Measurements from ENCODE around the gene CNTRL.

The CNTRL gene

DNA sequence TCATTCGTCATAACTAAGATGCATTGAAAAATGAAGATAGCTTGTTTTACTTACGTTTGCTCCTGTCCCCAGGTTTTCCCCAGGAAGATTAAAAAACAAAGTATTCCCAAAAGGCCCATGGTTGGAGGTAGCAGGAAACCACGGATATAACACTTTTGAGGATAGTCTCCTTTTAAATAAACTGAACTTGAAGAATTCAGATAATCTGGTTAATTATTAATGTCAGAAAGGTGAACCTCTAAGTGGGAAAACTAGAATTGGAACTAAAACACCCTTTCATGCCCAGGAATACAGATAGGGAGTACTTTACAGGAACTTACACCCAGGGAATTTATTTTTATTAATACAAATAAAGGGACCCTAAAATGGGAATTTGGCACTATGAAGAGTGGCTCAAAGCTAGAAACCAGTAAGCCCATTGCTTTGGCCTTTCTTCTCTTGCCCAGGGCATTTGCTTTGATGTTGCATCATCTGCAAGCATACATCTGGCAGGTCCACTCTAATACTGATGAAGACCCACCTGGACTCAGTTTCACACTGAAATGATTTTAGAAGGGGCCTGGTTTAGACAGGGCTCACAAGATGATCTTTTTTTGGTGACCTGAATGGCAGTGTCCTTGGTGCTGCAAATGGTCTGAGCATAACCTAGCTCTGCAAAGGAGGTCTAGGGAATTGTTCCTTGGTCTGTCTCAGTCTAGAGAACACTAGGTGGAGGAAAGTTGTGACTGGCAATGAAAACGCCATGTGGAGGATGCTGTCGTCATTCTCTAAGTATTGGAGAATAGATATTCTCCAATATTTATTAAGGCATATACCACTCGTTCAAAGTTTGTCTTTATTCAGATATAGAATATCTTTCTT is 24.4 kb upstream of the CNTRL start, which contains the start of gene C5:
Gene C5 (minus strand): TSS at position 148 of the 861 bp plus-strand sequence. CDS start 29 bp downstream, at position 119.
- Histone ChIP-seq H3K36me3 (ENCODE audit: control insufficient read depth, insufficient read depth, low read length, severe bottlenecking) (no peaks in the 10 kb centered on the region), H3K9me3 (ENCODE audit: control insufficient read depth, low read length) (no peaks in the 10 kb centered on the region), H3K4me1 (ENCODE audit: control insufficient read depth, insufficient read depth, low read length) (no peaks in the 10 kb centered on the region), H3K9ac (ENCODE audit: low read length) (no peak within 1 kb of the TSS), H3K4me3 (ENCODE audit: low read length) (no peak within 1 kb of the TSS), H3K27me3 (replicated peaks; ENCODE audit: control insufficient read depth, insufficient read depth, low read length) (no peaks in the 10 kb centered on the region)
- DNase-seq (ENCODE audit: low read depth): no peak

DNA sequence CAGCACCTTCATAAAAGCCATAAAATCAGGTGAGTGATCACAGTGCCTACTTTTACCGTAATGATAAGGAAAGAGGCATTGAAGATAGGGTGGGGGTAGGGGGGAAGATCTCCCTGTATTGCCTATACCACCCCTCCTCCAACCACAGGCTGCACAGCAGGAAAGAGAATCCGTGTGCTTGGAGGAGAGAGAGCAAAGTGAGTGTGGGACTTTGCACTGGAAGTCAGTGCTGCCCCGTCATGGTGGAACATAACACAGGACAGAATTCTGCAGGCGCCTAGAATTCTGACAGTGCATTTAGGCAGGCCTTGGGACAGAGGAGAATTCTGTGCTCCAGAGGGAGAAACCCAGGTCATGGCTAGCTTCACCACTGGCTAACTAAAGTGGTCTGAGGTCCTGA is 21.2 kb upstream of the CNTRL start:
- Histone ChIP-seq H3K27me3 (replicated peaks; ENCODE audit: control insufficient read depth, insufficient read depth, low read length) (no peaks in the 10 kb centered on the region), H3K36me3 (ENCODE audit: control insufficient read depth, insufficient read depth, low read length, severe bottlenecking) (no peaks in the 10 kb centered on the region), H3K9ac (ENCODE audit: low read length) (no peak overlapping the region), H3K9me3 (ENCODE audit: control insufficient read depth, low read length) (peaks cover 8% of the 10 kb centered on the region), H3K4me1 (ENCODE audit: control insufficient read depth, insufficient read depth, low read length) (no peaks in the 10 kb centered on the region), H3K4me3 (ENCODE audit: low read length) (no peak overlapping the region)
- no peak for DNase-seq (ENCODE audit: low read depth)

DNA sequence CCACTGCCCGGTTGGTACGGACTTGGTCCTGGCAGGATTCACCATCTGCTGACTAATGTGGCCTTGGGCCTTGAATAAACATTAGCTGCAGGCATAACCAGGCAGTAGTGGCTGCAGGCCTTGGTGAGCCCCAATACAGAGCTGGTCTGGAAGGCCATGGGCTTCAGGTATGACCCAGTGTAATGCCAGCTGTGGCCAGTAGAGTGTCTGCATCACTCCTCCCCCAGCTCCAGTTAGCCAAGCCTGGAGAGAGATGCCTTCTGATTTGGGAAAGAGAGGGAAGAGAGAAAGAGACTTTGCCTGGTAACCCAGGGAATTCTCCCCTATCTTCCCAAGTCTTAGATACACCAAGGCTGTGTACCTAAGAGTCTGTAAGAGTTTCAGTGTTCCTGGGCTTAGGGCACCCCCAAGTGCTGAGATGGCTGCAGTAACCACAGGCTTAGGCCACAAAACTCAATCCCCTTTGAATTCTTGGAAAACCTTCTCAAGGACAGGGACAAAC is 19.1 kb upstream of the CNTRL start:
- Histone ChIP-seq H3K4me3 (ENCODE audit: low read length) (no peak overlapping the region), H3K9me3 (ENCODE audit: control insufficient read depth, low read length) (peaks cover 8% of the 10 kb centered on the region), H3K27me3 (replicated peaks; ENCODE audit: control insufficient read depth, insufficient read depth, low read length) (no peaks in the 10 kb centered on the region), H3K4me1 (ENCODE audit: control insufficient read depth, insufficient read depth, low read length) (no peaks in the 10 kb centered on the region), H3K9ac (ENCODE audit: low read length) (no peak overlapping the region), H3K36me3 (ENCODE audit: control insufficient read depth, insufficient read depth, low read length, severe bottlenecking) (no peaks in the 10 kb centered on the region)
- no peak for DNase-seq (ENCODE audit: low read depth)

DNA sequence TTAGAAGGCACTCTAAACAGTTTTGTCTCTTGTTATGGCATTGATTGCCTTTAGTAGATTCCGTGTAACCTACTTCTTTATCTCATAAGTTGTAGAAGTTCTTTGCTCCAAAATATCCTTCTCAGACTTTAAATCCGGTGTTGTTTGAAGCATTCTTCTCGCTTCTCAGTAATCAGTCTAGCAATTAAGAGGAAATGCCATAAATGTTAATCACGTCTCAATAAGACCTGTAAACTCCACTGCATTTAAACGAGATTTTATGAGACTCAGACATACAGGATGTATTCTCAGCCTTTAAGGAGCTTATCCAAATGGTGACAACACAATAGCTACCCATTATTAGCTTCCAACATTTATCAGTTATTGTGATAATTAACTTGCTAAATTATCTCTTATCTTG is 16.9 kb upstream of the CNTRL start:
- H3K36me3 ChIP-seq (ENCODE audit: control insufficient read depth, insufficient read depth, low read length, severe bottlenecking): no peaks in the 10 kb centered on the region
- peaks cover 8% of the 10 kb centered on the region for H3K9me3 ChIP-seq (ENCODE audit: control insufficient read depth, low read length)
- no peak overlapping the region for H3K9ac ChIP-seq (ENCODE audit: low read length)
- DNase-seq (ENCODE audit: low read depth): no peak
- H3K27me3 ChIP-seq (replicated peaks; ENCODE audit: control insufficient read depth, insufficient read depth, low read length): no peaks in the 10 kb centered on the region
- H3K4me1 ChIP-seq (ENCODE audit: control insufficient read depth, insufficient read depth, low read length): peaks cover 3% of the 10 kb centered on the region
- H3K4me3 ChIP-seq (ENCODE audit: low read length): no peak overlapping the region

DNA sequence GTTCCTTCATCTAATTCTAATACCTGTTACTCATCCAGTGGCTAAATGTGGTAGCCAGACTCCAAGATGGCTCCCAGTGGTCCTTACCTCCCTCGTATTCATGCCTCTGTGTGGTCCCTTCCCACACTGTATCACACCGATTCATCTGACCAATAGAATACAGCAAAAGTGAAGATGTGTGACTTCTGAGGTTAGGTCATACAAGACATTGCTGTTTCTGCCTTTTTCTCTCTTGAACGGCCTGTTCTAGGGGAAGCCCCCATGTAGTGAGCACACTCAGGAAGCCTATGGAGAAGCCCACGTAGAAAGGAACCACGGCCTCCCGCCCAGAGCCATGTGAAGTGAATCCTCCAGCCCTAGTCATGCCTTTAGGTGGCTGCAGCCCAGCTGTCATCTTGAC is 15.2 kb upstream of the CNTRL start:
- DNase-seq (ENCODE audit: low read depth): no peak
- Histone ChIP-seq H3K9me3 (ENCODE audit: control insufficient read depth, low read length) (peaks cover 8% of the 10 kb centered on the region), H3K4me1 (ENCODE audit: control insufficient read depth, insufficient read depth, low read length) (peaks cover 3% of the 10 kb centered on the region), H3K4me3 (ENCODE audit: low read length) (no peak overlapping the region), H3K9ac (ENCODE audit: low read length) (no peak overlapping the region), H3K27me3 (replicated peaks; ENCODE audit: control insufficient read depth, insufficient read depth, low read length) (no peaks in the 10 kb centered on the region), H3K36me3 (ENCODE audit: control insufficient read depth, insufficient read depth, low read length, severe bottlenecking) (no peaks in the 10 kb centered on the region)

DNA sequence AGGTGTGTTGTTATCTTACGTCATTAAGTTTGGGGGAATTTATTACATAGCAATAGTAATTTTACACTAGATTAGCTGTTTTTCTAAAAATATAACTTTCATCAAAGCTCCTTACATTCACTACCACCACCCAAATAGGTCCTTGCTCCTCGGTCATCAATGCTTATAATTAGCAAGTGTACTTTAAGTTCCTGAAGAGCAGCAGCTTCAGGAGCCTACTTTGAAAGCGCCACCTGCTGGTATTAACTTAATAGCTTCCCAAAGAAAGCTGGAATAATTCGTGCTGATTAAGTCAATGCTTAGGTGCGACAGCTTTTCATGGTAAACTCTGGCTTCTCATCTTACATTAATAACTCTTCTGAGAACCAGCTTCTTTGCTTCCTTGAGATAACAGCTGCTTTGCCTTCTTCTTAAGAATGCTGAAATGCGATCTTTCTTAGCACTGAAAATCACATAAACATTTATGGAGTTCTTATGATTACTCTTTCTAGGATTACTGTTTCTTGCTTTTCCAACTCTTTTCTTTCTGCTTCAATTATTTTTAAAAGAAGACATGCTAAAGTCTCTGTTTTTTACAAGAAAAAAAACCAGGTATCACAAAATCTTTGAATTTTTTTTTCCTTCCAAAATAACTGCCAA is 14.6 kb upstream of the CNTRL start:
- H3K9me3 ChIP-seq (ENCODE audit: control insufficient read depth, low read length): peaks cover 8% of the 10 kb centered on the region
- peak; percentile 92 for DNase-seq (ENCODE audit: low read depth)
- no peaks in the 10 kb centered on the region for H3K36me3 ChIP-seq (ENCODE audit: control insufficient read depth, insufficient read depth, low read length, severe bottlenecking)
- peaks cover 3% of the 10 kb centered on the region for H3K4me1 ChIP-seq (ENCODE audit: control insufficient read depth, insufficient read depth, low read length)
- H3K4me3 ChIP-seq (ENCODE audit: low read length): peak overlapping the region; percentile 39
- H3K9ac ChIP-seq (ENCODE audit: low read length): no peak overlapping the region
- H3K27me3 ChIP-seq (replicated peaks; ENCODE audit: control insufficient read depth, insufficient read depth, low read length): no peaks in the 10 kb centered on the region

DNA sequence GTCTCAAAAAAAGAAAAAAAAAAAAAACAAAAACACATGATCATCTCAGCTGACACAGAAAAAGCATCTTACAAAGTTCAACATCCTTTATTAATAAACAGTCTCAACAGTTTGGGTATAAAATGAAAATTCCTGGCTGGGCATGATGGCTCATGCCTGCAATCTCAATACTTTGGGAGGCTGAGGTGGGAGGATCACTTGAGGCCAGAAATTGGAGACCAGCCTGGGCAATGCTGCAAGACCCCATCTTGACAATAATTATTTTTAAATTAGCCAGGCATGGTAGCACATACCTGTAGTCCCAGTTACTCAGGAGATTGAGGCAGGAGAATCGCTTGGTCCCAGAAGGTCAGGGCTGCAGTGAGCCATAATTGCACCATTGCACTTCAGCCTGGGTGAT is 7.9 kb upstream of the CNTRL start:
- H3K4me1 ChIP-seq (ENCODE audit: control insufficient read depth, insufficient read depth, low read length): no peaks in the 10 kb centered on the region
- H3K27me3 ChIP-seq (replicated peaks; ENCODE audit: control insufficient read depth, insufficient read depth, low read length): no peaks in the 10 kb centered on the region
- H3K36me3 ChIP-seq (ENCODE audit: control insufficient read depth, insufficient read depth, low read length, severe bottlenecking): no peaks in the 10 kb centered on the region
- H3K9me3 ChIP-seq (ENCODE audit: control insufficient read depth, low read length): peaks cover 4% of the 10 kb centered on the region
- no peak overlapping the region for H3K9ac ChIP-seq (ENCODE audit: low read length)
- H3K4me3 ChIP-seq (ENCODE audit: low read length): no peak overlapping the region
- no peak for DNase-seq (ENCODE audit: low read depth)

DNA sequence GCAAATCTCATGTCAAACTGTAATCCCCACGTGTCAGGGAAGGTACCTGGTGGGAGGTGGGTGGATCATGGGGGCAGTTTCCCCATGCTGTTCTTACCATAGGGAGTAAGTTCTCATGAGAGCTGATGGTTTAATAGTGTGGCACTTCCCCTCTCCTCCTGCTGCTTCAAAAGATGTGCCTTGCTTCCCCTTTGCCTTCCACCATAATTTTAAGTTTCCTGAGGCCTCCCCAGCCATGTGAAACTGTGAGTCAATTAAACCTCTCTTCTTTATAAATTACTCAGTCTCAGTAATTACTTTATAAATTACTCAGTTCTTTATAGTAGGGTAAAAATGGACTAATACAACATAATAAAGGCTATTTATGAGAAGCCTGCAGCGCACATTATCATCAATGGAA is 7.1 kb upstream of the CNTRL start:
- H3K9me3 ChIP-seq (ENCODE audit: control insufficient read depth, low read length): peaks cover 4% of the 10 kb centered on the region
- H3K36me3 ChIP-seq (ENCODE audit: control insufficient read depth, insufficient read depth, low read length, severe bottlenecking): no peaks in the 10 kb centered on the region
- H3K4me3 ChIP-seq (ENCODE audit: low read length): no peak overlapping the region
- no peak for DNase-seq (ENCODE audit: low read depth)
- H3K4me1 ChIP-seq (ENCODE audit: control insufficient read depth, insufficient read depth, low read length): peaks cover 4% of the 10 kb centered on the region
- no peak overlapping the region for H3K9ac ChIP-seq (ENCODE audit: low read length)
- H3K27me3 ChIP-seq (replicated peaks; ENCODE audit: control insufficient read depth, insufficient read depth, low read length): no peaks in the 10 kb centered on the region

DNA sequence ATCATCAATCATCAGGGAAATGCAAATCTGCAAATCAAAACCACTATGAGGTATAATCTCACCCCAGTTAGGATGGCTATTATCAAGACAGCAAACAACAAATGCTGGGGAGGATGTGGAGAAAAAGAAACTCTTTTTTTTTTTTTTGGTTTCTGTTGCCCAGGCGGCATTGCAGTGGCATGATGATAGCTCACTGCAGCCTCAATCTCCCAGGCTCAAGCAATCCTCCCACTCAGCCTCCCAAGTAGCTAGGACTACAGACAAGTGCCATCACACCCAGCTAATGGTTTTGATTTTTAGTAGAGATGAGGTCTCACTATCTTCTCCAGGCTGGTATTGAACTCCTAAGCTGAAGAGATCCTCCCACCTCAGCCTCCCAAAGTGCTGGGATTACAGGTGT is 5.4 kb upstream of the CNTRL start:
- H3K9ac ChIP-seq (ENCODE audit: low read length): no peak overlapping the region
- H3K4me3 ChIP-seq (ENCODE audit: low read length): no peak overlapping the region
- peaks cover 4% of the 10 kb centered on the region for H3K9me3 ChIP-seq (ENCODE audit: control insufficient read depth, low read length)
- H3K27me3 ChIP-seq (replicated peaks; ENCODE audit: control insufficient read depth, insufficient read depth, low read length): no peaks in the 10 kb centered on the region
- peaks cover 19% of the 10 kb centered on the region for H3K4me1 ChIP-seq (ENCODE audit: control insufficient read depth, insufficient read depth, low read length)
- H3K36me3 ChIP-seq (ENCODE audit: control insufficient read depth, insufficient read depth, low read length, severe bottlenecking): no peaks in the 10 kb centered on the region
- DNase-seq (ENCODE audit: low read depth): no peak

DNA sequence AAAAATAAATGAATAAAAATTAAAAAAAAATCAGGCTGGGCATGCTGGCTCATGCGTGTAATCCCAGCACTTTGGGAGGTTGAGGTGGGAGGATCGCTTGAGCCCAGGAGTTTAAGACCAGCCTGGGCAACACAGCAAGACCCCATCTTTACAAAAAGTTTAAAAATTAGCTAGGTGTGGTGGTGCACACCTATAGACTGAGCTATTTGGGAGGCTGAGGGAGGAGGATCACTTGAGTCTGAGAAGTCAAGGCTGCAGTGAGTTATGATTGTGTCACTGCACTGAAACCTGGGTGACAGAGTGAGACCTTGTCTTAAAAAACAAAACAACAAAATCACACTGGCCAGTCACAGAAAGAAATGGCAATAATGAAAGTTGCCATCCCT is 3.4 kb upstream of the CNTRL start:
- H3K36me3 ChIP-seq (ENCODE audit: control insufficient read depth, insufficient read depth, low read length, severe bottlenecking): no peaks in the 10 kb centered on the region
- peak overlapping the region; percentile 86 for H3K9ac ChIP-seq (ENCODE audit: low read length)
- no peaks in the 10 kb centered on the region for H3K27me3 ChIP-seq (replicated peaks; ENCODE audit: control insufficient read depth, insufficient read depth, low read length)
- peaks cover 23% of the 10 kb centered on the region for H3K4me1 ChIP-seq (ENCODE audit: control insufficient read depth, insufficient read depth, low read length)
- no peak for DNase-seq (ENCODE audit: low read depth)
- peaks cover 4% of the 10 kb centered on the region for H3K9me3 ChIP-seq (ENCODE audit: control insufficient read depth, low read length)
- H3K4me3 ChIP-seq (ENCODE audit: low read length): peak overlapping the region; percentile 95

DNA sequence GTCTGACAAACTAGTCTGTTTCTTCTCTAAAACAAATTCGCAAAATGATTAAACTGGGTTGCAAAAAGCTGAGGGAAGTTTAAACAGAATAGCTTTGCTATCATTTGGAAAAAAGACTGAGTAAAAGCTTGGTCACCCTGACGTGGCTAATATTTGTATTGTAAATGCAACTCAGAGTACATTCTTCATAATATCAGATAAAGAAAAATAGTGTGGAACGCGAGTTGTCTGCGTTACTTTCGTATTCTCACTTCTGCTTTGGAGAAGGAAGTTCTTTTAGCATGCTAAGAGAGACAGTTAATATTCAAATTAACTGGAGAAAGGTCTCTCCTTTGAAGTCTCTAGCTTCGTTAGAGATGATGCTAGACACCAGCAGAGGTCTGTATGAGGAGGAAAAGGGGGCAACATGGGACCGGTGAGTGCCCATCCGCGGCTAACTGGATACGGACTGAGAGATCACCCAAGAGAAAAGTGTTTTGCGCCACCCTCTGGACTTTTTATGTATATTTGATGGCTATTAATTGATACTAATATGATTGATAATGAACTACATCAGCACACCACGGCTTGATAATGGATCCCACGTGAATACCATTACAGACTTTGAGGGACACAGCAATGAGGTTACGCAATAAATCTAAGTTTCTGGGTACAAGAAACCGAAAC is 2.9 kb upstream of the CNTRL start:
- H3K9me3 ChIP-seq (ENCODE audit: control insufficient read depth, low read length): peaks cover 4% of the 10 kb centered on the region
- H3K36me3 ChIP-seq (ENCODE audit: control insufficient read depth, insufficient read depth, low read length, severe bottlenecking): no peaks in the 10 kb centered on the region
- H3K27me3 ChIP-seq (replicated peaks; ENCODE audit: control insufficient read depth, insufficient read depth, low read length): no peaks in the 10 kb centered on the region
- H3K9ac ChIP-seq (ENCODE audit: low read length): peak overlapping the region; percentile 86
- peak overlapping the region; percentile 95 for H3K4me3 ChIP-seq (ENCODE audit: low read length)
- DNase-seq (ENCODE audit: low read depth): no peak
- peaks cover 23% of the 10 kb centered on the region for H3K4me1 ChIP-seq (ENCODE audit: control insufficient read depth, insufficient read depth, low read length)

Measured in adipocyte (in vitro differentiated cells).